Naive thymus-derived CD4-positive, alpha-beta T cell (primary cell): ENCODE measurements around the gene PIM3. TPM values are rescaled to one million over a fixed set of nuclear protein-coding genes. Genes with fewer than 3 reads are reported as not detected.
A peak's percentile ranks its signal among the peaks of the same experiment; 100 is the strongest.

ENCODE experiments used
- ATAC-seq: fragments of 150-1000 bp; cut with Tn5 transposase; 2 replicates; pipeline ENCODE4 v1.10.0; 2021; ENCODE audit warnings: mild to moderate bottlenecking, moderate library complexity
- CTCF ChIA-PET: fragments of 350-600 bp; sonication (Branson Sonifier 250); formaldehyde crosslinking; loops from one replicate; lab custom pipeline; 2021; ENCODE audit warnings: antibody characterized with exemption; lab: Charles Lee
- POLR2A ChIA-PET: fragments of 350-600 bp; sonication (Branson Sonifier 250); formaldehyde crosslinking; loops from one replicate; lab custom pipeline; 2021; ENCODE audit warnings: antibody characterized with exemption, inconsistent platforms; lab: Charles Lee
- DNase-seq, 9 donors: peaks; one replicate each; pipeline versions ENCODE4 v3.0.0 to v3.0.0-alpha.2; 2020 to 2022; ENCODE audit warnings: mixed read lengths in 1 of 9
- H3K27ac ChIP-seq: one replicate; pipeline ENCODE4 v1.7.0; 2013; ENCODE audit warnings: mild to moderate bottlenecking, low read depth, low read length, moderate library complexity
- H3K27me3 ChIP-seq, 2 donors: one replicate each; pipeline ENCODE4 v1.7.0; 2013; ENCODE audit warnings: low read length in 2 of 2, mild to moderate bottlenecking in 2 of 2, moderate library complexity in 2 of 2; ENCODE audit not compliant: control insufficient read depth in 2 of 2, insufficient read depth in 2 of 2
- H3K36me3 ChIP-seq, 3 experiments: 1 replicate in 2 of 3; 2 replicates in 1 of 3; pipeline ENCODE4 v1.7.0; 2013; ENCODE audit warnings: low read length in 3 of 3, mild to moderate bottlenecking in 3 of 3, moderate library complexity in 1 of 3; ENCODE audit not compliant: insufficient read depth in 3 of 3, control insufficient read depth in 2 of 3
- H3K4me1 ChIP-seq, 2 donors: one replicate each; pipeline ENCODE4 v1.7.0; 2013; ENCODE audit warnings: low read length in 2 of 2, mild to moderate bottlenecking in 2 of 2, moderate library complexity in 1 of 2; ENCODE audit not compliant: control insufficient read depth in 2 of 2, insufficient read depth in 2 of 2
- H3K4me3 ChIP-seq: 2 replicates; pipeline ENCODE4 v1.7.0; 2013; ENCODE audit warnings: mild to moderate bottlenecking, low read length
- H3K9me3 ChIP-seq, 3 experiments: 1 replicate in 2 of 3; 2 replicates in 1 of 3; pipeline ENCODE4 v1.7.0; 2013; ENCODE audit warnings: low read length in 3 of 3; ENCODE audit not compliant: control insufficient read depth in 2 of 3
- H3K27ac Mint-ChIP-seq, 9 donors: one replicate each; pipeline ENCODE4 v1.8.0; 2020 to 2022; ENCODE audit warnings: mixed read lengths in 9 of 9, mild to moderate bottlenecking in 8 of 9, moderate library complexity in 5 of 9, inconsistent platforms in 2 of 9
- H3K27me3 Mint-ChIP-seq, 5 donors: one replicate each; pipeline ENCODE4 v1.8.0; 2021 to 2022; ENCODE audit warnings: mixed read lengths in 5 of 5, mild to moderate bottlenecking in 1 of 5
- H3K36me3 Mint-ChIP-seq, 5 donors: one replicate each; pipeline ENCODE4 v1.8.0; 2020 to 2022; ENCODE audit warnings: mixed read lengths in 5 of 5, mild to moderate bottlenecking in 3 of 5, inconsistent platforms in 1 of 5
- H3K4me1 Mint-ChIP-seq, 7 donors: one replicate each; pipeline ENCODE4 v1.8.0; 2020 to 2022; ENCODE audit warnings: mixed read lengths in 7 of 7, mild to moderate bottlenecking in 3 of 7, inconsistent platforms in 1 of 7
- H3K4me3 Mint-ChIP-seq, 10 donors: one replicate each; pipeline ENCODE4 v1.8.0; 2020 to 2022; ENCODE audit warnings: mild to moderate bottlenecking in 10 of 10, mixed read lengths in 10 of 10, moderate library complexity in 6 of 10, inconsistent platforms in 2 of 10
- H3K9me3 Mint-ChIP-seq, 11 donors: one replicate each; pipeline ENCODE4 v1.8.0; 2020 to 2022; ENCODE audit warnings: mixed read lengths in 11 of 11, mild to moderate bottlenecking in 4 of 11, inconsistent platforms in 1 of 11, moderate library complexity in 1 of 11
- intact Hi-C, 2 donors: fragments of 100-400 bp; cut with micrococcal nuclease; formaldehyde crosslinking; loops; one replicate each; pipeline ENCODE4 v1.15.1; 2023
- polyA plus RNA-seq, 2 donors: library from polyadenylated mRNA; unstranded; fragments of 300-500 nt; fragmentation: Illumina TruSeq; gene quantifications; one replicate each; pipeline ENCODE4 v1.2.3, GENCODE V29; 2021
- total RNA-seq, 6 experiments: library from RNA in 5 of 6; stranded (reverse) in 5 of 6; gene quantifications; 1 replicate in 5 of 6; 2 replicates in 1 of 6; pipeline ENCODE4 v1.2.3 and lab custom pipeline; 2021 to 2026

PIM3 gene
- total and polyA plus RNA-seq, 7 experiments from 2014 or later = 21.3 to 164 (median 54.6) TPM

DNA sequence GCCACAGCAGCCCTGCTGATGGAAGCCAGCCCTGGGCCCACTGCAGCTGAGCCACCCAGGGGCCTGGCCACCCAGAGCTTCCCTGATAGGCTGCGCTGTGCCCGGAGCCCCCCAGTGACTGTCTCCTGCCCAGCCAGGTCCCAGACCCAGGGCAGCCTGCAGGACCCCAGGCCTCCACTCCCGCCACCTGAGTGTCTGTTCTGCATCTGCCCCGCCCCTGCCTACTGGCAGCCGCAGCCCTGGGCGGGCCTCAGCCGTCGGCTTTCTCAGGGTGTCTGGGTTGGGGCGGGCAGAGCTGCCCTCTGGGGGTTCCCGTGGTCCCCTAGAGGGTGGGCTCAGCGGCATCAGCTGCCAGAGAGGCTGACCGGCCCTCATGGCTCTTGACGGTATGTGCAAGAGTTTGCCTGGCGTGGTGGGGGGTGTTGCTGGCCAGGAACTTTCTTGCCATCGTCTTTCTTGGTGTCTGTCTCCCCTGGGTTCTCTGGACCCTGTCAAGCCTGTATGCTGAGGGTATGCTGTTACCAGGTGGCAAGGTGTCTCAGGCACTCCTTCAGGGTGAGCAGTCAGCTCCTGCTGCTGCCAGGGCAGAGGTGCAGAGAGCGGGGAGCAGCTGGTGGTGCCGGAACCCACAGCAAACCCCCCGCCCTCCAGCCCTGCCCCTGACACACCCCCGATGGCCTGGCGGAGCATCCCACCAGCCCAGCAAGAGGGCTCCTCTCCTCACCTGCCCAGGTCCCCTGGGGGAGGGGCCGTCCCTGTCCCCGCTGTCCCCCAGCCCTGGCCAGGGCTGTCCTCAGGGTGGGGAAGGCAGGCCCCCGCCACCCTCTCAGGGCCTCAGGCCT is 12.2 kb upstream of the PIM3 start:
- Mint-ChIP-seq H3K4me3 (no peak overlapping the region), H3K27ac (peak overlapping the region in 2 of 9 donors; percentile 28 to 47), H3K9me3 (peaks cover 0 to 7% (median 0%) of the 10 kb centered on the region in 11 donors), H3K27me3 (no peaks in the 10 kb centered on the region), H3K36me3 (peaks cover 0 to 5% (median 0%) of the 10 kb centered on the region in 5 donors), H3K4me1 (peaks cover 5 to 18% (median 9%) of the 10 kb centered on the region in 7 donors)
- no peak for ATAC-seq
- Histone ChIP-seq H3K27ac (no peak overlapping the region), H3K4me1 (peaks cover 9 to 18% of the 10 kb centered on the region in 2 donors), H3K36me3 (no peaks in the 10 kb centered on the region), H3K4me3 (no peak overlapping the region), H3K27me3 (no peaks in the 10 kb centered on the region), H3K9me3 (no peaks in the 10 kb centered on the region)
- ChIA-PET CTCF (no interaction called here), POLR2A (interaction anchor here (0.9 to 1.7 kb wide), 2 partner anchors 11 to 12 kb away, joined by 4 to 14 read pairs; partner anchors contain the start of gene PIM3)
- intact Hi-C loops = no loop called here
- no peak for DNase-seq

DNA sequence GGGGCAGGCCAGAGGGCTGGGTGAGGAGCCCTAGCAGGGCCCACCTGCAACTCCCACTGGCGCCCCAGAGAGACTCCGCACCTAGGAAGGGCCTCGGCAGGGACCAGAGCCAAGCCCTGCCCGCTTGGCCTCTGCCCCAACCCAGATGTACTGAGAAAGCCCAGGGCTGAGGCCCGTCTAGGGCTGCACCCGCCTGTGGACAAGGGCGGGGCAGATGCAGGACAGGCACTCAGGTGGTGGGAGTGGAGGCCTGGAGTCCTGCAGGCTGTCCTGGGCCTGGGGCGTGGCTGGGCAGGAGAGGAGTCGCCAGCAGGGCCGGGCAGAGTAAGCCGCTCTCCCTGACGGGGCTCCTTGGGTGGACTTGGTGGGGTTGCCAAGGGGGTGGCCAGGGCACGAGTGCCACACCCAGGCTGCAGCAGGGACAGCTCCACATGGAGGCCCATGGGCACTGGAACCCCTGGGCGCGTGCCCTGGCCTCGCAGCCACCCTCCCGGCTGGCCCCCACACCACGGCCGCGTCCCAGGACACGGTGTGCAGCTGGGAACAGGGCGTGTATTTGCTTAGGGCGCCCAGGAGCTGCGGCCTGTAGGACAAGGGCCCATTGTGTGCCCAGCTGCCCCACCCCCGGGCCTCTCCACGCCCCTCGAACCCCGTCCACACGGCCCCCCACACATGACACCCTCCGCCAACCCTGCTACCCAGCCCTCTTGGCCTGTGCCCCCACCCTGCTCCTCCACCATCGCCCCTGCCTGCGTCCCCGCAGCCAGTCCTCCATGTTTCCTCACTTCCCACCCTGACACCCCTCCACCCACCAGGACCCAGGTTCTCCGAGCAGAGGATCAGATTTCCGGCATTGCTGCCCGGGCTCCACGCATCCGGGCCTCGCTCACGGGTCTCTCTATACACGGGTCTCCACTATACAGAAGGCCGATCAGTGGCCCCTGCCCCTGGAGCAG is 11.3 kb upstream of the PIM3 start:
- CTCF ChIA-PET = no interaction called here
- no peaks in the 10 kb centered on the region for H3K27me3 Mint-ChIP-seq
- Histone ChIP-seq H3K27ac (no peak overlapping the region), H3K4me1 (peaks cover 9 to 18% of the 10 kb centered on the region in 2 donors), H3K4me3 (no peak overlapping the region), H3K27me3 (no peaks in the 10 kb centered on the region), H3K9me3 (no peaks in the 10 kb centered on the region), H3K36me3 (no peaks in the 10 kb centered on the region)
- no peak overlapping the region for H3K4me3 Mint-ChIP-seq
- ATAC-seq (no peak), DNase-seq (no peak)
- H3K9me3 Mint-ChIP-seq = peaks cover 0 to 7% (median 0%) of the 10 kb centered on the region in 11 donors
- POLR2A ChIA-PET = interaction anchor here (1.7 kb wide), 1 partner anchor 11 kb away, joined by 14 read pairs; the partner anchor contains the start of gene PIM3
- H3K27ac Mint-ChIP-seq = peak overlapping the region in 1 of 9 donors; percentile 55
- intact Hi-C loops = no loop called here
- H3K36me3 Mint-ChIP-seq = peaks cover 0 to 5% (median 0%) of the 10 kb centered on the region in 5 donors
- H3K4me1 Mint-ChIP-seq = peaks cover 5 to 18% (median 9%) of the 10 kb centered on the region in 7 donors

DNA sequence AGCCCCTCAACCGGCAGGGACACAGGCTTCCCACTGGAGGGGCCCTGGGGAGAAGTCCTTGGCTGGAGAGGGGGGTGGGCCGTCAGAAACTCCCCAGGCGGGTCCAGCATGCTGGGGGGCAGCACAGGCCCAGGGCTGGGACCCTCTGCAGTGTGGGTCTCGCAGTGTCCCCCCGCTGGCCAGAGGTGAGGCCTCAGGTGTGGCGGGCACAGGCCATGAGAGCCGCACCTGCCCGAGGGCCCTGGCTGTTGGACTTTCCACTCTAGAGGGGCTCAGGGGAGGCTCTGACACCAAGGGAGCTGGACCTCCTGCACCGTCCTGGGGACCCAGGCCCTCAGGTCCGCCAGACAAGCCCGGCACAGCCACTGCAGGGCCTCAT is 10.7 kb upstream of the PIM3 start:
- H3K27ac ChIP-seq = no peak overlapping the region
- H3K27me3 ChIP-seq = no peaks in the 10 kb centered on the region
- no peak overlapping the region for H3K4me3 Mint-ChIP-seq
- ATAC-seq (no peak), DNase-seq (no peak)
- H3K36me3 ChIP-seq = no peaks in the 10 kb centered on the region
- ChIA-PET POLR2A (no interaction called here), CTCF (no interaction called here)
- H3K4me3 ChIP-seq = no peak overlapping the region
- peaks cover 0 to 7% (median 0%) of the 10 kb centered on the region in 11 donors for H3K9me3 Mint-ChIP-seq
- H3K27ac Mint-ChIP-seq = no peak overlapping the region
- peaks cover 0 to 5% (median 0%) of the 10 kb centered on the region in 5 donors for H3K36me3 Mint-ChIP-seq
- no peaks in the 10 kb centered on the region for H3K9me3 ChIP-seq
- intact Hi-C loops = no loop called here
- H3K4me1 ChIP-seq = peaks cover 9 to 18% of the 10 kb centered on the region in 2 donors
- H3K4me1 Mint-ChIP-seq = peaks cover 5 to 18% (median 9%) of the 10 kb centered on the region in 7 donors
- no peaks in the 10 kb centered on the region for H3K27me3 Mint-ChIP-seq

DNA sequence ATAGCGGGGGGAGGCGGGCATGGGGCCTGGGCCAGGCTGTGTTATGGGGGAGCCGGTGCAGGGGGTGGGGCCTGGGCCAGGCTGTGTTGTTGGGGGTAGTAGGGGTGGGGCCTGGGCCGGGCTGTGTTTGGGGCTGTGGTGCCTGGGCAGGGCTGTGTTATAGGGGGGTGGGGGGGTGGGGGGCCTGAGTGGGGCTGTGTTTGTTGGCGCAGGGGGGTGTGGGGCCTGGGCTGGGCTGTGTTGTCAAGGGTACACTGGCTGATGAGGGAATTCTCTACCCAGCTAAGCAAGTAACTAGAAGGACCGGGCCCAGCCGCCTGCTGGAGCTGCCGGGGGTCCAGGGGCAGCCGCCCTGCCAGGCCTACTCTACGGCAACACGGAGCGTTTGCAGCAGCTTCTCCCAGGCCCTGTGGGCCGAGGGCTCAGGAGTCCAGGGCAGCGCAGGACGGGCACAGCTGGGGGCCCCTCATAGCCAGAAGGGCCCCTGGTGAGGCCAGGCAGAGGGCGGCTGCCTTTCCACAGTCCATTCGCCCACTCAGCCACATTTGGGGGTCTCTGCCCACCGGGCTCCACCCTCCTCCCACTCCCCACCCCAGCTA is 10.1 kb upstream of the PIM3 start:
- Histone ChIP-seq H3K9me3 (no peaks in the 10 kb centered on the region), H3K4me1 (peaks cover 9 to 17% of the 10 kb centered on the region in 2 donors), H3K4me3 (no peak overlapping the region), H3K27me3 (no peaks in the 10 kb centered on the region), H3K36me3 (no peaks in the 10 kb centered on the region), H3K27ac (no peak overlapping the region)
- Mint-ChIP-seq H3K27ac (no peak overlapping the region), H3K4me1 (peaks cover 4 to 14% (median 6%) of the 10 kb centered on the region in 7 donors), H3K27me3 (no peaks in the 10 kb centered on the region), H3K36me3 (peaks cover 0 to 2% (median 0%) of the 10 kb centered on the region in 5 donors), H3K9me3 (peaks cover 0 to 3% (median 0%) of the 10 kb centered on the region in 11 donors), H3K4me3 (no peak overlapping the region)
- intact Hi-C loops = no loop called here
- DNase-seq (no peak), ATAC-seq (no peak)
- CTCF ChIA-PET = interaction anchor here (0.9 kb wide), 1 partner anchor 41 kb away, joined by 3 read pairs; no protein-coding TSS in a partner anchor
- POLR2A ChIA-PET = interaction anchor here (0.7 to 1.5 kb wide), 2 partner anchors 12 to 120 kb away, joined by 3 to 5 read pairs; no protein-coding TSS in a partner anchor

DNA sequence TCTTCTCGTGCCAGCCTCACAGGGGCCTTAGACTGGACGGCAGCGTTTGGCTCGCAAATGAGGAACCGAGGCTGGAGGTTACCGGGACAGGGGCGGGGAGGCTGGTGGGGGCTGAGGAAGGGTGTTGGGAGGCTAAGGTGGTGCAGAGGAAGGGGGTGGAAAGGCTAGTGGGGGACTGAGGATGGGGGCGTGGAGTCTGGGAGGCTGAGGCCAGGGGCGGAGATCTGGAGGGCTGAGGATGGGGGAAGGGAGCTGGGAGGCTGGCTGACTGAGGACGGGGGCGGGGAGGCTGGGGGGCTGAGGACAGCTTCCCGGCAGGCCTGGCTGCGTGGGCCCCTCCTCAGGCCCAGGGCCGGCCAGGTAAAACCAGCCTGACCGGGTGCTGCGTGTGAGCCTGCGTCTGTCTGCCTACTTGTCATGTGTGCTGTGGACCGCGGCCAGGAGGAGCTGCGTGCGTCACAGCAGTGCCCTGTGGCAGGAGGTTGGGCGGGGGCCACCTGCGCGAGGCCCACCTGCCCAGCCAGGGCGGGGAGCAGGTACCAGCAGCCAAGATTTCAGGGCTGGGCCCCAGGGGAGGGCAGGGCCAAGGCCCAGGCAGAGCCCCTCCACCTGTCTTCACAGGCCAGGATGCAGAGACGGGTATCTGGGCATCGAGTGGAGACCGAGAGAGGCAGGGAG is 9.4 kb upstream of the PIM3 start:
- H3K4me3 Mint-ChIP-seq = no peak overlapping the region
- Histone ChIP-seq H3K9me3 (no peaks in the 10 kb centered on the region), H3K4me1 (peaks cover 3 to 11% of the 10 kb centered on the region in 2 donors), H3K27ac (no peak overlapping the region), H3K27me3 (no peaks in the 10 kb centered on the region), H3K36me3 (no peaks in the 10 kb centered on the region), H3K4me3 (no peak overlapping the region)
- DNase-seq (no peak), ATAC-seq (no peak)
- no peaks in the 10 kb centered on the region for H3K36me3 Mint-ChIP-seq
- no peaks in the 10 kb centered on the region for H3K9me3 Mint-ChIP-seq
- POLR2A ChIA-PET = interaction anchor here (0.7 to 1.5 kb wide), 2 partner anchors 11 to 120 kb away, joined by 3 to 5 read pairs; no protein-coding TSS in a partner anchor
- intact Hi-C loops = no loop called here
- no peaks in the 10 kb centered on the region for H3K27me3 Mint-ChIP-seq
- H3K27ac Mint-ChIP-seq = no peak overlapping the region
- CTCF ChIA-PET = interaction anchor here (0.9 to 1.8 kb wide), 2 partner anchors 9 to 41 kb away, joined by 3 to 4 read pairs; partner anchors contain the start of gene PIM3
- H3K4me1 Mint-ChIP-seq = peaks cover 0 to 8% (median 2%) of the 10 kb centered on the region in 7 donors
